Dedifferentiated amniotic fluid mesenchymal stem cell (primary cell): ENCODE measurements around the gene TRIL.

Source experiments
- DNase-seq: peaks from one replicate; pipeline ENCODE4 v3.0.0-alpha.2; 2016; ENCODE audit errors: extremely low spot score

TRIL gene

GRCh38 chr7:28983396-28984190 is 25.5 kb upstream of the TRIL start:
- no peak for DNase-seq

GRCh38 chr7:28981161-28981465 is 23.0 kb upstream of the TRIL start:
- no peak for DNase-seq

GRCh38 chr7:28980451-28981160 is 22.5 kb upstream of the TRIL start:
- DNase-seq = no peak

- DNase-seq = no peak
Measured at GRCh38 chr7:28979776-28980175, 21.6 kb upstream of the TRIL start.

GRCh38 chr7:28977881-28978280 is 19.8 kb upstream of the TRIL start:
- no peak for DNase-seq

- DNase-seq = no peak
Measured at GRCh38 chr7:28976022-28976421, 17.9 kb upstream of the TRIL start.

GRCh38 chr7:28973591-28973990 is 15.5 kb upstream of the TRIL start:
- no peak for DNase-seq

- no peak for DNase-seq
Measured at GRCh38 chr7:28964056-28964455, 5.9 kb upstream of the TRIL start.

GRCh38 chr7:28961972-28962371 is 3.8 kb upstream of the TRIL start:
- no peak for DNase-seq

GRCh38 chr7:28960071-28960840 is 2.1 kb upstream of the TRIL start:
- no peak for DNase-seq

GRCh38 chr7:28958980-28959347 is 834 bp upstream of the TRIL start:
- DNase-seq = no peak

- no peak for DNase-seq
Measured at GRCh38 chr7:28957751-28958234, 337 bp downstream of the TRIL start.

GRCh38 chr7:28957064-28957750 is 923 bp downstream of the TRIL start:
- DNase-seq = no peak

- no peak for DNase-seq
Measured at GRCh38 chr7:28956608-28957063, 1.5 kb downstream of the TRIL start.

GRCh38 chr7:28955718-28956607 is 2.2 kb downstream of the TRIL start:
- no peak for DNase-seq

- DNase-seq = no peak
Measured at GRCh38 chr7:28955356-28955717, 2.8 kb downstream of the TRIL start.

GRCh38 chr7:28954946-28955345 is 3.2 kb downstream of the TRIL start:
- DNase-seq = no peak

- DNase-seq = no peak
Measured at GRCh38 chr7:28954471-28954870, 3.7 kb downstream of the TRIL start.

- no peak for DNase-seq
Measured at GRCh38 chr7:28953633-28954032, 4.5 kb downstream of the TRIL start.

- no peak for DNase-seq
Measured at GRCh38 chr7:28942168-28942567, 16.0 kb downstream of the TRIL start.

- no peak for DNase-seq
Measured at GRCh38 chr7:28941633-28942032, 16.5 kb downstream of the TRIL start.
